HTERT RPE-1 (cell line): ENCODE results near the gene INO80E.
"Not testable (repeated sequence)": the region's sequence is repeated elsewhere in the genome, so short reads cannot be mapped to it uniquely, and the experiment has no call there.

Experiments
- in situ Hi-C: fragments of 300-500 bp; cut with MboI; formaldehyde crosslinking; loops from 4 replicates; pipeline ENCODE4 v1.14.3; 2020; ENCODE audit warnings: low sequenced_read_pairs

The INO80E gene, protein sequence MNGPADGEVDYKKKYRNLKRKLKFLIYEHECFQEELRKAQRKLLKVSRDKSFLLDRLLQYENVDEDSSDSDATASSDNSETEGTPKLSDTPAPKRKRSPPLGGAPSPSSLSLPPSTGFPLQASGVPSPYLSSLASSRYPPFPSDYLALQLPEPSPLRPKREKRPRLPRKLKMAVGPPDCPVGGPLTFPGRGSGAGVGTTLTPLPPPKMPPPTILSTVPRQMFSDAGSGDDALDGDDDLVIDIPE

DNA sequence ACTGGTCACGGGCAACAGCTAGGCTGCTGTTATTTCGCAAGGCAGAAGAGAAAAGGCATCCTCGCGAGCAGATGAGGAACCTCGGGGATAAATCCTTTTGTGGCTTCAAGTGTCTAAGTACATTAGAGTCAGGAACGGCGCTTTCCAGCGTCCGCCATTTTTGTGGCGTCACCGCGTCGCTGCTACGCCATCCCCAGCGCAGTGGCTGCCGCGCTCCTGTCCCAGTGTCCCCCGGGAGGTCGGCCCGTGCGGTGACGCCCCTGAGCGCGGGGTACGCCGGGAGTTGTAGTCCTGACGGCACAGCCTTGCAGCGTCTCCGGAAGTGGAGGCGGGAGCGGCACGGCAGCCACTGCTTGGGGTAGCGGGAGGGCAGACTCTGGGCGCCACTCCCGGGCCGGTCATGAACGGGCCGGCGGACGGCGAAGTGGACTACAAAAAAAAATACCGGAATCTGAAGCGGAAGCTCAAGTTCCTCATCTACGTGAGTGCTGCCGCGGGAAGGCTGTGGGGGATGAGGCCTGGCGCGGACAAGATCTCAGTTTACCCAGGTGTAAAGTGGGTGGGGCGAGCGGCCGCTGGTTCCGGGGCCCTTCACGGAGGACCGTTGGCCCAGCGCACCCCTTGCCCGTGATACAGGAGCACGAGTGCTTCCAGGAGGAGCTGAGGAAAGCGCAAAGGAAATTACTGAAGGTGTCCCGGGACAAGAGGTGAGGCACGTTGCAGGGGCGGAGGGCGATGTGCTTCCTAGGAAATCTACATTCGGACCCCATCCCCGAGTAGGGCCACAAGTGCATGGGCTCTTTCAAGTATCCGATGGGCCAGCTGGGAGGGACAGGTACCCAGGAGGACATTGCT is at the start of gene INO80E:
Gene INO80E (plus strand): TSS at position 331 of the 855 bp plus-strand sequence. CDS start 70 bp downstream, at position 401.
- in situ Hi-C loops: no loop called here

DNA sequence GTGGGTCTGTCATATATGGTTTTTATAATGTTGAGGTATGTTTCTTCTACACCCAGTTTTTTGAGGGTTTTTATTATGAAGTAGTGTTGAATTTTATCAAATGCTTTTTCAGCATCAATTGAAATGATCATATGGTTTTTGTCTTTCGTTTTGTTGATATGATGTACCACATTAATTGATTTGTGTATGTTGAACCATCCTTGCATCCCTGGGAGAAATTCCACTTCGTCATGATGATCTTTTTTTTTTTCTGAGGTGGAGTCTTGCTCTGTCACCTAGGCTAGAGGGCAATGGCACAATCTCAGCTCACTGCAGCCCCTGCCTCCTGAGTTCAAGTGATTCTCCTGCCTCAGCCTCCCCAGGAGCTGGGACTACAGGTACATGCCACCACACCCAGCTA is 48.1 kb upstream of the INO80E start:
- in situ Hi-C loops: no loop called here

DNA sequence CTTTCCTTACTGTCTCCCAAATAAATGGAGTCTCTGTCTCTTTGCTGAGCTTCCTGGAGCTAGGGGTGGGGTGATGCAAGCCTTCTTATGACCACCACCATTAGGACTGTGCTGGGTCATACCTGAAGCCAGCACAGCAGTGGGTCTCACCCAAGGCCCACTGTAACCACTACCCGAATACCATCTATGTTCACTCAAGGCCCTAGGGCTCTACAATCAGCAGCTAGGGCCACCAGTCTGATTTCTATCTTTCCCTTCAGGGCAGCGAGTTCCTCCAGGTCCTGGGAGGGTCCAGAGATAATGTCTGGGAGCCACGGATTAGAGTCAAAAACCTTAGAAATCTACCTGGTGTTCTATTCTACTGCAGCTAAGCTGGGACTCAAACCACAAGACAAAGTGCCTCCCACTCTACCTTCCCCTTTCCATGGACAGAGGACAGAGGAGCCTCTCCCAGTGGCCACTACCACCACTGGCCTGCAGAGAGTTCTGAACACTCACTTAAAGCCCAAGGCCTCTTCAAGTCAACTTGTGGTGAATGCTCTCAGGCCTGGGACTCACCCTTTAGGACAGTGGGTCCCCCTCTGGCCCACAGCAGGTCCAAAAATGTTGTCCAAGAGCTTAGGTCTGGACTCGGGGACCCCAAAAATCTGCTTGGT is 45.1 kb upstream of the INO80E start:
- in situ Hi-C loops: no loop called here

DNA sequence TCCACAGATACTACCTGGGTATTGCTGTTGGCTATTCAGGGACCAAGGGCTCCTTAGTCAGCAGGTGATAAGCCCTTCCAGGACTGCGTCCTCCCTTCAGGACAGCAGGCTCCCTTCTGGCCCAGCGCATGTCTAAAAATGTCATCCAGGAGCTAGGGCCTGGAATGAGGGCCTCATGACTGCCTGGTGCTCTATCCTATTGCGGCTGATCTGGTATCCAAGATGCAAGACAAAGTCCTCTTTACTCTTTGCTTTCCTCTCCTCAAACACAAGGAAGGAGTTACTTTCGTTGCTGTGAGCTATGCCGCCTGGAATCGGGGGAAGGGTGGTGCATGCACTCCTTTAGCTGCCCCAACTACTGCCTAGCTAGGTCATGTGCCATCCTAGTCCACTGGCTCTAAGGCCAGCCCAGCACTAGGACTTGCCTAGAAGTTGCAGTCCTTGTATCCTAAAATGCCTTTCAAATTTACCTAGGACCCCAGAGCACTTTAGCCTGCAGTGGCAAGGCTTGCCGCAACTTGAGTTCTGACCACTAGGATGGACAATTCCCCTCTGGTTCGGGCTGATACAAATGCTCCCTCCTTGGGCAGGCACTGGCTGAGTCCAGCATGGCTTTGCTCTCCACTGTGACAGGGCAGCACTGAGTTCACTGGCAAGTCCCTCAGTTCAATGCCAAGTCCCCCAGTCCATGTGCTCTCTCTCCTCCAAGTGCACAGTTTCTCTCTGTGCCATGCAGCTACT is 44.2 kb upstream of the INO80E start:
- in situ Hi-C loops: no loop called here

DNA sequence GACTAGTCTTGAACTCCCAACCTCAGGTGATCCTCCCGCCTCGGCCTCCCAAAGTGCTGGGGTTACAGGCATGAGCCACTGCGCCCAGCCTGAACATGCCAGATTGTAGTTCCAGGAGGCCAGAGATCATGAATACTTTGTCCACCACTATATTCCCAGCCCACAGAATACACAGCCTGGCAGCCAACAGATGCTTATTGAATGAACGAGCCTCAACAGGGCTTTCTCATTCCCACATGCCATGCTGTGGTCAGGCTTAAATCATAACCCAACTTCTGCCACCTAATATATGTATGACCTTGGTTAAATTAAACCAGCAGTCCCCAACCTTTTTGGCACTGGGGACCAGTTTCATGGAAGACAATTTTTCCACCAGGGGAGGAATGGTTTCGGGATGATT is 37.3 kb upstream of the INO80E start:
- in situ Hi-C loops: no loop called here

DNA sequence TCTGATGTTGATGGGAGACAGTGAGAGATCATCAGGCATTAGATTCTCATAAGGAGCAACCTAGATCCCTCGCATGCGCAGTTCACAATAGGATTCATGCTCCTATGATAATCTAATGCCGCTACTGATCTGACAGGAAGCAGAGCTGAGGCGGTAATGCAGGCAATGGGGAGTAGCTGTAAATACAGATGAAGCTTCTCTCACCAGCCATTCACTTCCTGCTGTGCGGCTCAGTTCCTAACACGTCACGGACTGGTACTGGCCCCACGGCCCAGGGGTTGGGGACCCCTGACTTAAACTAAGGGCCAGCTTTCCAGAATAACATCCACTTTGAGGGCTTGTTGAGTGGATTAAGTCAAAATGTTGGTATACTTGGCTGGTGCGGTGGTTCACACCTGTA is 36.7 kb upstream of the INO80E start:
- in situ Hi-C loops: no loop called here

DNA sequence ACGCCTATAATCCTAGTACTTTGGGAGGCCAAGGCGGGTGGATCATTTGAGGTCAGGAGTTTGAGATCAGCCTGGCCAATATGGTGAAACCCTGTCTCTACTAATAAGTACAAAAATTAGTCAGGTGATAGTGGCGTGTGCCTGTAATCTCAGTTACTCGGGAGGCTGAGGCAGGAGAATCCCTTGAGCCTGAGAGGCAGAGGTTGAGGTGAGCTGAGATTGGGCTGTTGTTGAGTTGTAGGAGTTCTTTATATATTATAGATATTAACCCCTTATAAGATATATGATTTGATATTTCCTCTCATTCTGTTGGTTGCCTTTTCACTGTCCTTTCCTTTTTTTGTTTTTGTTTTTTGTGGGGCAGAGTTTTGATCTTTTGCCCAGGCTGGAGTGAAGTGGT is 36.2 kb upstream of the INO80E start:
- in situ Hi-C loops: not testable (repeated sequence)

DNA sequence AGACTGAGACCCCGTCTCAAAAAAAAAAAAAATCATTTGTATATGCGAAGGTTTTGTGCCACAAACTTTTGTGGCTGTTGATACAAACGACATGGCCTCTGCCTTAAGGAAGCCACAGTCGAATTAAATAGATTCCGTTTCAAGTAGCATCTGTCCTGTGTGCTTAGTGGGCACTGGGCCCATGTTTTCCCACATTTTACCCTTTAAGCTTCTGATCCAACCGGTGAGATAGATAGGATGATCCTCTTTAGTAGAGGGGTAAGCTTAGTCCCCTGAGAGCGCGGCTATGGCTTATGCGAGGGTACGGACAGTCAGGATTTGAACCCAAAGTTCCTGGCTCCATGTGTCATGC is 34.9 kb upstream of the INO80E start:
- in situ Hi-C loops: no loop called here

DNA sequence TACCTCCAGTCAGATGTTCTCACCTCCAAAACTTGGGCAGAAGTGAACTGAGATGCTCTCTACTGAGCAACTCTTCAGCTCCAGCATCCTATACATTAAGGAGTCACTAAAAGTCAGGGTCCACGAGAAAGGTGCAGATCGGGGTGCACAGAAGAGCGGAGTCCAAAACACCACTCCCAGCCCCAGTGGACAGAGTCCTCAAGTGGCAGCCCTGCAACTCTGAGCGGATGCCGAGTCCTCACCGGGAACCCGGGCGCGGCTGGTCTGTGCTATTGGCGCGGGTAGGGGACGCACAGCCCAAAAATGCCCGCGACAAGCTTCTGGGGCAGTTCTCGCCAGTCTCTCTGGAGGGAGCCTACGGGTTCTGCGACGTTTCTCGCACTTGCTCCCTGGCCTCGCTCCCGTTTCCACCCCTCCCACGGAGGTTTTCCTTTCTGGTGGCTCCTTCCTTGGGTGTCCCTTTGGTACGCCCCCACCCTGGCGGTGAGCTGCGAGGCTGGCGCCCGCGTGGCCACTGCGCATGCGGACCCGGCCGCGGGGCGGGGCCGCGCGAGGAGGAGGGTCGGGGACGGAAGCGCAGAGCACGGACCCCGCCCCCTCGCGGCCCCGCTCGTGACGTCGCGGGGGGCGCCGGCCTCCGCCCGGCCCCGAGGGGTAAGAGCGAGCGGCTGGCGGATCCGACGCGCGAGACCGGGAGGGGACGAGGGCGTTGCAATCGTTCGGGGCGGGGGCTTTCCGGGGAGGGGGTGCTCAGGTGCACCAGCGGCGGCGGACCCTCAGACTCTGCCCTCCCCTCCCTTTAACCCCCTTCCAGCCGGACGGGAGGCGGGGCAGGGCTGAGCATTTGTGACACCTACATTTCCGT is 34.3 kb upstream of the INO80E start, which contains the start of gene TMEM219:
Gene TMEM219 (plus strand): TSS at position 601 of the 865 bp plus-strand sequence. CDS start 1,065 bp downstream, outside the sequence.
- in situ Hi-C loops: no loop called here

DNA sequence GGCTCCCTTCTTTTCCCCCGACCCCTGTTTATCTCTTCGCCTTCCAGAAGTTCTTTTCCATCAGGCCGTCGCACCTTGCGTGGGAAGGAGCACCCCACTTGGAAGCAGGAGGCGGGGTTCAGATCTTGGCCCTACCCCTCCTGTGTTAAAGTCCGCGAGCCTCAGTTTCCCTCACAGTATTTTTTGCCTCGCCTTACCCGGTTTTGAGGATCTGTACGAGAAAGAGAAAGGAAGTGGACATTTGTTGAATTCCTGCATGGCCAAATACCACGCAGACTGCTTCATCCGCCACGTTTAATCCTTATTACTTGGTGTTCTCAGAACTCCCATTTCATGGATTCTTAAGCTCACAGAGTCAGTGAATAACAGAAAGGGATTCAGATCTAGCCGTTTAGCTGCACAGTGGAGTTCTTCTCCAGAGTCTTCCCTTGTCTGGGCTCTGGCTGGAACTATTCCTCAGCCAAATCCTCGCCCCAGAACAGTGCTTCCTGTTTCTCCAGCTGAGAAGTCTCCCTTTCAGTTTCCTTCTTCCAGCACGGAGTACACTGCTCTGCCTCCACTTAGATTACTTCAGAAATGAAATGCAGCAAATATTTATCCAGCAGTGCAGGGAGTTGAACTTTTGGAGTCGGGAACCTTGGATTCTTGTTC is 33.6 kb upstream of the INO80E start:
- in situ Hi-C loops: no loop called here

DNA sequence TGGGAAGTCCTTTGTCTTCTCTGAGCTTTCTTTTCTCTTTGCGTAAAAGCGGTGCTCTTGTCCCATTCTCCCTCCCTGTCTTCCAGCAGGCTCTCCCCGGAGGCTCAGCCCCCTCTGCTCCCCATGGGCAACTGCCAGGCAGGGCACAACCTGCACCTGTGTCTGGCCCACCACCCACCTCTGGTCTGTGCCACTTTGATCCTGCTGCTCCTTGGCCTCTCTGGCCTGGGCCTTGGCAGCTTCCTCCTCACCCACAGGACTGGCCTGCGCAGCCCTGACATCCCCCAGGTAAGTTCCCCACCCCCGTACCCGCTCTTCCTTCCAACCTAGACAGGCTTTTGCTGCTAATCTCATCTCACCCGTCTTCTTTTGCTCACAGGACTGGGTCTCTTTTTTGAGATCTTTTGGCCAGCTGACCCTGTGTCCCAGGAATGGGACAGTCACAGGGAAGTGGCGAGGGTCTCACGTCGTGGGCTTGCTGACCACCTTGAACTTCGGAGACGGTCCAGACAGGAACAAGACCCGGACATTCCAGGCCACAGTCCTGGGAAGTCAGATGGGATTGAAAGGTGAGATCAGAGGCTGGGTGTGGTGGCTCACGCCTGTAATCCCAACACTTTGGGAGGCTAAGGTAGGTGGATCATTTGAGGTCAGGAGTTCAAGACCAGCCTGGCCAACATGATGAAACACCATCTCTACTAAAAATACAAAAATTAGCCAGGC is 32.9 kb upstream of the INO80E start:
- in situ Hi-C loops: no loop called here

DNA sequence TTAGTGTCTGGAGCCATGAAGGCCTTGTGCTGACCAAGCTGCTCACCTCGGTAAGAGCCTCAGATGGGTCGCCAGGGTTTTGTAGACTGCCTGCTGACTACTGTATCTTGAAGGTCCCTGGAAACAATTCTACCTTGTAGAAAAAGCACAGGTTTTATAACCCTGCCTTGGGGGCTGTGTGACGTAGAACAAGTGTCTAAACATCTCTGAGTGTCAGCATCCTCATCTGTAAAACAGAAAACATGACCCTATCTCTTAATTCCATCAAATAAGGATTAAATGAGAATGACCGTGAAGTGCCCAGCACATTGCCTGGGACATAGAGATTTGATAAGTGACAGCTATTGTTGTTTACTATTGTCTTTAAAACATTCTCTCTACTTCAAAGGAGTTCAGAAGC is 27.8 kb upstream of the INO80E start:
- in situ Hi-C loops: no loop called here

DNA sequence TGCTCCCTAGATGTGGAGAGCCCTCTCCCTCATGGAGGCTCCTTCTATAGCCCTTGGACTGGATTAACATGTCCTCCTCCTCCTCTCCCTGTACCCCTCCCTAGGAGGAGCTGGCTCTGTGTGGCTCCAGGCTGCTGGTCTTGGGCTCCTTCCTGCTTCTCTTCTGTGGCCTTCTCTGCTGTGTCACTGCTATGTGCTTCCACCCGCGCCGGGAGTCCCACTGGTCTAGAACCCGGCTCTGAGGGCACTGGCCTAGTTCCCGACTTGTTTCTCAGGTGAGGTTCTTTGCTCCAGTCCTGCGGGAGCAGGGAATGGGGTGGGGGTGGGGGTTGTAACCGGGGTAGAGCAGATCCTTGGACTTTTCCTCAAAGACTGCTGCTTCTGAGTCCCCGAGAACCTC is 24.7 kb upstream of the INO80E start:
- in situ Hi-C loops: no loop called here

DNA sequence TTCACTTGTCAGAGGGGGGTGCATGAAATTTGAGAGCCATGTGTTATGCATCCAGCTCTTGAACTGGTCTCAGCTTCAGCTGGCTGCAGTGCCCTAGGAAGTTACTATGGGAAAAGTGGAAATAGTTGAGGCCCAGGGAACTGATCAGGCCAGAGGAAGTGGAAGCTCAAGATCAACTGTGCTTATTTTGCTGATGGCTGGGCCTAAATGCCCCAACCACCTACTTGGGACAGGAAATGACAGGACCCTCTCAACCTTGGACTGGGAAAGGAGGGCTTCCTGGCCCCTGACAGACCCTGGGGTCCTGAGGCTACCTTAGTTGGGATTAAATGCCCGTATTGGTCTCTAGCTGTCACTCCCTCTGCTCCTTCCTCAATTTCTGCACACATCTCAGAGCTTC is 23.5 kb upstream of the INO80E start:
- in situ Hi-C loops: no loop called here

DNA sequence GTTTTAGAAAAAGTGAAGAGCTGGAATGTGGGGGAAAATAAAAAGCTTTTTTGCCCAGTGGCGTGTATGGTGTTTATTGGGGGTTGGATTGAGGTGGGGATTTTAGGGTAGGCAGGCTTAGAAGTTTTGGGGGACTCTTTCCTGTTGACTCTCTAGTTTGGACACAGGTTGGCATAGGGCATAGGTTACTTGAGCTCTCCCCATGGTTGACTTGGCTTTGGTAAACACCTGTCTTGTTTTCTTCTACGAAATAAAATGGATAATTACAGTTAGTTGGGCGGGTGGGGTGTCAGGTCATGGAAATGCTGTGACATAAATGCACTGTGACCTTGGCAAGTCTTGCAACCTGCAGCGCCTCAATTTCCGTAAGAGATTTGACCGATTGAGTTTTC is 23.1 kb upstream of the INO80E start:
- in situ Hi-C loops: no loop called here

DNA sequence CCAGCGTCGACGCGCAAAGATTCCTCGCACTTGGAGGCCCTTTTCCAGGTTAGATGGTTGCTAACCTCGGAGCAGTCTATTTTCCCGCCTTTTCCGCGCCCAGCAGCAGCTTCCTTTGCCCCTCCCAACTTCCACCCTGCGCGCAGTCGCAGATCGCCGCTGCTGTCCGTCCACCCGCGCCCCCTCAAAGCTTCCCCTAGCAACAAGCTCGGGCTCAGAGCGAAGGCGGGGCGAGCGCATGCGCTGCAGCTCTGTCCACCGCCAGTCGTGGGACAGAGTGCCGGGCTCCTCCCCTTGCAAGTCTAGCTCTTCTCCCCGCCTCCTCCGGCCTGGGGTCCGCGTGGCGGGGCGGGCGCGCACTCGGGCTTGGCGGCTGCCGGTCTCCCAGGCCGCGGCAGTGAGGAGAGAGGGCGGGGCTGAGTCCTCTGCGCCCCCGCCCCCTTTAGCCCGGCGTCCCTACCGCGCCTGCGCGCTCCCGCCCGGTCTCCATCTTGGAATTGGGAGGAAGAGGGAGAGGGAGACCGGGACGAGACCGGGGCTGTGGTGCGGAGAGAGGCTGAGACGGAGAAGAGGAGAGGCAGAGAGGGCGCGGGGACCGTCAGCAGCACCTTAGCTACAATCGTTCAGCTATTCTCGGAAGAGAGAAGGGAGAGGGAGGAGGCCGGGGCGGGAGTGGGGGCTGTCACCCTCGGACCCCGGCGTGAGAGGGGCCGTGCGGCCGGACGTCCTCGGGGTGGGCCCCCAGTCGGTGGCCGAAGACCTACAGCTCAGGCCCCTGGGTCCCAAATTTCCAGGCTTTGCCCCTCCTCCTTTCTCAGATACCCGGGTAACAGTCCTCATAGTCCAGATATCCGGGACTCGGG is 22.4 kb upstream of the INO80E start, which contains the start of gene TAOK2:
Gene TAOK2 (plus strand): TSS at position 485 of the 863 bp plus-strand sequence. CDS start 3,905 bp downstream, outside the sequence.
- in situ Hi-C loops: no loop called here

DNA sequence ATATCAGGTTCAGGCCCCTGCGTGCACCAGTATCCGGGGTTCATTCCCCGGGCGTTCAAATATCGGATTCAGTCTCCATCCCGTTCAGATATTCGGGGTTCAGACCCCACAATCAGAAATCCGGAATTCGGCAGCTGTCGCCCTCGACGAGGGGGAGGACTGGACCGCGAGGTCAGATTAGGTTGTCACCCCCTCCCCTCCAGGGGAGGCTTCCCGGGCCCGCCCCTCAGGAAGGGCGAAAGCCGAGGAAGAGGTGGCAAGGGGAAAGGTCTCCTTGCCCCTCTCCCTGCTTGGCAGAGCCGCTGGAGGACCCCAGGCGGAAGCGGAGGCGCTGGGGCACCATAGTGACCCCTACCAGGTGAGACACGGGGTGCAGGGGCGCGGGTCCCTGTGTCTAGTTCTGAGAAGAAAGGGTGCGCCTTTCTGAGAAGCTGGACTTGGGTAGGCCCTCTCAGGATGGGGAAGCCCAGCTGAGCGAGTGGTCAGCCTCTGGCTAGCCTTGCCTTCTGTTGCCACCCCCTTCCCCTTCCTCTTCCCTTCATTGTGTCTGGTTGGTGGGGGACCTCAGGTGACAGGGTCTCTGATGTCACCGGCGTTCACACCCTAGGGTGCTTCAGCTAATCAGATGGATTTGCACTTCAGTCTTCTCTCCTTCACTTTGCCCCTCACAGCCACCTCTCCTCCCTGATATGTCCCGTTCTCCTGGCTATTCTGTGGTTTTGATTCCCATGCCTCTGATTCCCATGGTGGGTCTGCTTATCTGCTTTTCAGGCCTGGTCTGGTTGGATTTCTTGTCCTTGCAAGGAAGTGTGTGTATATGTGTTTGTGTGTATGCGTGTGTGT is 21.5 kb upstream of the INO80E start:
- in situ Hi-C loops: no loop called here
